OCI-M1 (cell line): ENCODE results near the gene CRYL1.

Experiments
- DNase-seq: peaks from one replicate; lab custom pipeline; 2025; lab: John Stamatoyannopoulos, UW

Gene CRYL1

DNA sequence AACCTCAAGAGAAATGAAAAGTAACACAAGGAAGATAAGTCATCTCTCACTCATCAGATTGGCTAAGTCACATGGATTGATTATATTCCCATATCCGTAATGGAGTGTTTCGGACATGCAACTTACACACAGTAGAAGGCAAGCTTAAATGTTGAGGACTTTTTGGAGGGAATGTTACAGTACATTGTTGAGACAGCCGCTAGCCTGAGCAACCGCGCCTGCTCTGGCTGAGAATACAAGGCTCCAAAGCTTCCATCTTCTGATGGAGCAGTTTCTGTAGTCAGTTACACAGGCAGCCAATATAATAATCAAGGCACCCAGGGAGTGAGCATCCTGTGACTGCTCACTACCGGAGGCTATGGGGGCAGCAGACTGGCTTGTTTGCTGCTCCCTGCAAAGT, 1.0 kb upstream of the CRYL1 start:
- DNase-seq, result no peak

DNA sequence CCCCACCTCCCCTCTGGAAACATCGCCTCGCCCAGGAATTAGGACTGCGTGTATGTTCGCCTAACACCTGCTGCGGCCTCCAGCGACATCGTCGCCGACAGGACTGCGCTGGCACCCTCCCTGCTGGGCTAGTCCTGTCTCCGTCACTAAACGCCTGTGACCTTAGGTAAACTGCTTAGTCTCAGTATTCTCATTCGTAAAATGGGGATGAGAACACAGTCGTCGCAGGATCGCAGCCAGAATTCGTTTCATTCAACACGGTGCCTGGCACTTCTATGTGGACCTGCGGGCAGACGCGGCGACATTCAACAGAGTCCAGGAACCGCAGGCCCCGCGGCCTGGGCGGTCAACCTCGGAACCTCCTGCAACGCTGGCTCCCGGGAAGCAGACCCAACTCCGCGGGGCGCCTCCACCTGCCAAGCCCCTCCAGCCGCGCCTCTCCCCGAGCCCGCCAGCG, 485 bp downstream of the CRYL1 start:
- no peak for DNase-seq

DNA sequence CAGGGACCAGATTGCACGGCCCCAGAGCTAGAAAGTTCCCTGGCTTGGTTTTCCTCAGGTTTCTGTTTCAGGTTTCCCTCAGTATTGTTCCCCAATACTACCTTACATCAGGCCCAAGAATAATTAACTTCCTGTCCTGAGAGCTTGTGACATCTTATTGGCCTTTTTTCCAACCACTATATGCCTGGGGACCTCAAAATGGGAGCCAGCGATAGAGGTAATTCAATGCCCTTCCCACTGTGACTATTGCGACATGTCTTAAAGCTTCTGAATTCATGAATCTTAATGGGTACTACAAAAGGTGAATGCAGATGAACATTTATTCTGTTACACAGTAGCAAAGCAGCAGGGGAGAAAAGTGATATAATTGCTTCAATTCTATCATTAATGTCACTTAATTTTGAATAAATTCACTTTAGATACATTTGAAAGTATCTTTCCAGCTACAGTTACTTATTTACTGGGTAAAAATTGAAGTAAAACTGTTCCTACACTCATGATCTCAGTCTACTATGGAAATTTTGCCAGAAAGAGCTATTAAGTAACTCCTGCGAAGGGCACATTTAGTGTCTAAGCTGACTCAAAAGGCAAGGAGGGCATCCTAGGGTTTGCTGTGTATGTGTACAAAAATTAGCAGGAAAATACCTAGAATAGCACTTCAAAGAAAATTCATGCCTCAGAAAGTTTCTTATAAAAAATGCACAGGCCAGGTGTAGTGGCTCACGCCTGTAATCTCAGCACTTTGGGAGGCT, 4.1 kb downstream of the CRYL1 start:
- DNase-seq, result peak; percentile 4

DNA sequence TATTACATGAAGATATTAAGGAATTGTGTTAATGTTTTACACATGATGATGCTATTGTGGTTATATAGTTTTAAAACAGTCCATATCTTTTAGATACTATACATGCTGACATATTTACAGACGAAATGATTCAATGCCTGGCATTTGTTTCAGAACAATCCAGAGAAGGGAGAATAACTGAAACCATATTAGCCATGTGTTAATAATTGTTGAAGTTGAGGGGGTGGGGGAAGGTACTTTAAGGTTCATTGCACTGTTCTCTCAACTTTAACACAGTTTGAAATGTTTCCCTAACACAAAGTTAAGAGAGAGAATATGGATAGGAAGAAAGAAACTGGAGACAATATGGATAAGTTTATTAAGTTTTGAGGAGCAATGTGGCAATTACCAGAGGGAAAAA, 5.8 kb downstream of the CRYL1 start:
- DNase-seq, result no peak

DNA sequence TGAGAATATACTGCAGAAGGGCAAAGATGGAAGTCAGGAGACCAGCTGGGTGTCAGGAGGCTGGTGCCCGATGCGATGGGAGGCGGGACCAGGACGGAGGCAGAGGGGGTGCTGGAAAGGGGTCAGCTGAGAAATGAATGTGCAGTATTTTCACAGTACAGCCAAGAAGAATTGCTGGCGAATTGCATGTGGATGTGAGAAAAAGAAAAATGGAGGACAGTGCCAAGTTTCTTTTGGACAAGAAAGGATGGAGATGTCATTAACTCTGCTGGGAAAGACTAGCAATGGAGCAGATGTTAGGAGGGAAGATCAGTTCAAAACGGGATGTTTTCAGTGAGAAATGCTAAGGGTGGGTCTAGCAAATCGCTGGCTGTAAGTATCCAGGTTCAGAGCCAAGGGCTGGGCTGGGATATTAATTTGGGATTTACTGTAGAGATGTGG, 7.0 kb downstream of the CRYL1 start:
- DNase-seq, result no peak

DNA sequence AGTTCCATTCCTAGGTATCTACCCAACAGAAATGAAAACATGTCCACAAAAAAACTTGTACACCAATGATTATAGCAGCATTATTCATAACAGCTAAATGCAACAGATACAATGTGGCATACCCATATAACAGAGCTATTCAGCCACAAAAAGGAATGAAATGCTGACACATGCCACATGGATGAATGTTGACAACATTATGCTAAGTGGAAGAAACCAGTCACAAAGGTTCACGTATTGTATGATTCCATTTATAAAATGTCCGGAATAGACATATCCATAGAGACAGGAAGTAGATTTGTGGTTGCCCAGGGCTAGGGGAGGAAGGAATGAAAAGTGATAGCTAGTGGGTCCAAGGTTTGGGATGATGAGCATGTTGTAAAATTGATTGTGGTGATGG, 10.8 kb downstream of the CRYL1 start:
- DNase-seq, result no peak

DNA sequence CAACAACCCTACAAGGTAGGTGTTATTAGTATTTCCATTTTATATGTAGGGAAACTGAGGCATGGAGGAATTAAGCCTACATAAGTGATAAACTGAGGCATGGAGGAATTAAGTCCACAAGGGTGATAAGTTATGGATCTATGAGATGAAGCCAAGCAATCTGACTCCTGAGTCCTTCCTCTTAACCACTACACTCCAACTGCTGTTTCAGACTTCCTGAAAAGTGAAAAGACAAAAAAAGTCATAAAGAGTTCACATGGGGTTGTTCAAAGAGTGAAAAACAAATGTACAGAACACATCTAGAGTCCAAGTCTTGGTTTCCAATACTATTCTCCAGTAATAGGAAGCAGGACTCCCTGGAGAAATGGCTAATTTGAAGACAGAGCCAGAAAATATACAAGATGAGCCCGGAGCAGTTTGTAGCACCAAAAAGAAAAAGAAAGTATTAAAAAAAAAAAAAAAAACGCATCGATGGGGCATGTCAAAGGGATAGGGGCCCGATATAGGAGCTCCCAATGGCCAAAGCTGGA, 12.1 kb downstream of the CRYL1 start:
- DNase-seq, result no peak

DNA sequence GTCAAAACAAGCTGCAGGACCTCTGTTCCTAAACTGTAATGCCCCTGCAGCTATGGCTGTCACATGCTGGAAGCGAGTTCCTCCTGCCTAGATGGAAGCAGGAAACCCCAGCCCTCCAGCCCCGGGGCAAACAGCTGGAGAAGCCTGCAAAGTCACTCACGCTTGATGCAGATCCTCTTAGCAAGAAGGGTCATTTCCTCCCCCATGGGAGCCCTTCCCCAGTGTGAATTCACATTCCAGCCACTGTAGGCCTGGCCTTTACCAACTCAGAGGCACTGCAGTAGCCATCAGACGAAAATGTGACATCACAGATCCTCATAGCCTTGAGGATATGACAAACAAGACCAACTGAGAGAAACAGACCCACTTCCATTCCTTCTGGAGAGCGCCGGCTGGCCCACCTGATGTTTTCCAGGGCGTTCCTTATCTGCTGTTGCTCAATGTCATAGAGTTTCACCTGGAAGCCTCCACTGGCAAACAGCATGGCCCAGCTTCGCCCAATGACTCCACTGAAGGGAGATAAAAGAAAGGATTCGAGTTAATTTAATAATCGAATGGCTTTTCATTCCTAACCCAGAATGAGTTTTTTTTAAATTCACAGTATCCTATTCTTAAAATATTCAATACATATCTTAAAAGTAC, 13.5 kb downstream of the CRYL1 start:
- no peak for DNase-seq

DNA sequence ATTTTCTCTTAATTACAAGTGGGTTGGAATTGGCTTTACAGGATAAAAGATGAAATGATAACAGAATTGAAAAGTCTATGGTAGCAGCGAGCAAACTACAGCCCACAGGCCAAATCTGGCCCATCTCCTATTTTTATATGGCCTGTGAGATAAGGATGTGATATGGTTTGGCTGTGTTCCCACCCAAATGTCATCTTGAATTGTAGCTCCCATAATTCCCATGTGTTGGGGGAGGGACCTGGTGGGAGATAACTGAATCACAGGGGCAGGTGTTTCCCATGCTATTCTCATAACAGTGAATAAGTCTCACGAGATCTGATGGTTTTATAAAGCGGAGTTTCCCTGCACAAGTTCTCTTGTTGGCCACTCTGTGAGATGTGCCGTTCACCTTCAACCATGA, 19.0 kb downstream of the CRYL1 start:
- DNase-seq, result no peak

DNA sequence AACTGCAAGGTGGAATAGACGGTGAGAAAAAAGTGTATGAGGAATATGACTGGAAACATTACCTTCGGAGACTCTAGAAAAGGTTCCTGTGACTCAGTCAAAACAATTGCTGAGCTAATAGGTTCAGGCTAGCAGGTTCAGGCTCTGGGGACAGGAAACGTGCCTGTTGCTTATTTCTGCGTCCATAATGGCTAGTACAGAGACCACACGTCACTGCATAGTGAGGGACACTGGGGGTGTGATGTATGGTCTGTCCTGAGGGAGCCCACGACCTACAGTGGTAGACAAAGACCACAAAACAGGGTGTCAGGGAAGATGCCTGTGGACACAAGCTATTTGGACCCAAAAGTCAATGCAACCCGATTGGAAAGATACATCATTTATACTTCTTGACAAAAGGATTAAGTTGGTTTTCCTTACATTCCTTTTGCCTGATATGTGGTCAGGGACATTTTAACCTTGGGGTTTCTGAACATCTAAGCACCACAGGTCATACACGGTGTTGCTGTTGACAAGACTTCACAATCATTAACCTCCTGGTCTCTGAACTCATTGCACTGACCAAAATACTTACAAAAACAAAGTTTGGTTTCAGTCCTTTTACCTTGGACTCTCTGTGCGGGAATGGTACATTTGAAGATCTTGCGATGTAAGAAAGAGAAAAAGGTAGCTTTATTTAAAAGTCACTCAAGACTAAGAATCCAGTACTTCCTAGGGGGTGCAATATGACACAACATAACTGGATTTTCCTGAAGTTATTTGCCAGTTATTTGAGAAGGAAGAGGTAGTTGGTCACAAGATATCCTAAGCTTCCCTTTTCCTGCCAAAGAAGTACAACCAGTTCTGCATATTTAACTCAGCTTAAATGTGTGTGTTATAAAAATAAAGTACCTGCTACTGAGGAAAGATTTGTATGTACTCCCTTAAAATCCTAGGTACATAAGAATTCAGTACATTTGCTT, 20.0 kb downstream of the CRYL1 start:
- no peak for DNase-seq

DNA sequence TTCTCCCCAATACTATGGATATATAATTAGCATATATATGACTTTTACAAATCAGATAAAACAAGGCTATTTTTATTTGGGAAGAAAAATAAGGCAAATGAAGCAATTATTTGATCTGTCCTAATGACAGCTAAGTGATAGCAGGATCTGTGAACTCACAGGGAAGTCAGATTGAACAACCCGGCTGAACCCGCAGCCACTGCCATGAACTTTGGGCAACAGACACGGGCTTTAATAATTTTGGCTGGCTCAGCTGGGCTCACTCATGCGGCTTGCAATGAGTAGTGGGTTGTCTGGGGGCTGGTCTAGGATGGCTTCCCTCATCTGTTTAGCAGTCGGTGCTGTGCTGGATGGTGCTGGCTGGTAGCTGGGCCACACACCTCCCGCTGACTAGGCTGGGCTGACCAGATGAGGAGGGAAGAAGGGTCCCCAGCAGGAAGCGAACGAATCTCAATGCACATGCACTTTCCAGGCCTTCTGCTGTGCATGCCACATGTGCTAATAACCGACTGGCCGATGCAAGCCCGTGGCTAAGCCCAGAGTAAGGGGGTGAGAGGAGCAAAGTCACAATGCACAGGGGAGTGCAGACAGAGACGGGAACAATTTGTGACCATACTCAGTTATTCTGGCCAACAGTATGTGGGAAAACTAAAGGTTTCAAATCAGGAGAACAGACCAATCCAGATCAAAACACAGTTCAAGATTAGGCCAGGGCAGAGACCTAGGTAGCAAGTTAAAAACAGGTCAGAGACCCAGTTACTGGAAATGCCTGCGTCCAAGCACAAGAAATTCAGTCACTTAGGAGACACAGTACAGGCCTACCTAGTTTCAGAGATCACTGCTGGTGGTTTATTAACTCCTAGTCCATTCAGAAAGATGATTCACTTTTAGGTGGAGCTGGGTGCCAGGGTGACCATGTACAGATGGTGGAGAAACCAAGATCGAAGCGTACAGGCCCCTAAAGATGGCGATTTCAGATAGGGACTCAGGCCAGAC, 22.3 kb downstream of the CRYL1 start:
- no peak for DNase-seq

DNA sequence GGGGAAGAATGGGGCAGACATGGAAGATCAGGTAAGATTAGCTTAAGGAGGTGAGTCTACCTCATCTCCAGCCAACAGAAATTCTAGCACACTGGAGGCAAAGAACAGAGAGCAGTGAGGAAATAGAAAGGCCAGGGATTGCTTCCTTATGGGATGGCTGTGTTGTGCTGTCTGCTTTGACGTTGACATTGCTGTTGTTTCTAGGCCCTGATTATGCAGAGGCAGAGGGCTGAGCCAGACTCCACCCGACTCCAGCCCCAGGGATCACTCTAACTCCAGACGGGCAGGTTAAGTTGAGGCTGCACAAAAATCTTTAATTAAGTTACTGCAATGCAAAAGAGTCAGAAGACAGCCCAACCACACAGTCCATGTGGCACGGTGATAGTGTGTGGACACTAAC, 24.1 kb downstream of the CRYL1 start:
- DNase-seq, result no peak

DNA sequence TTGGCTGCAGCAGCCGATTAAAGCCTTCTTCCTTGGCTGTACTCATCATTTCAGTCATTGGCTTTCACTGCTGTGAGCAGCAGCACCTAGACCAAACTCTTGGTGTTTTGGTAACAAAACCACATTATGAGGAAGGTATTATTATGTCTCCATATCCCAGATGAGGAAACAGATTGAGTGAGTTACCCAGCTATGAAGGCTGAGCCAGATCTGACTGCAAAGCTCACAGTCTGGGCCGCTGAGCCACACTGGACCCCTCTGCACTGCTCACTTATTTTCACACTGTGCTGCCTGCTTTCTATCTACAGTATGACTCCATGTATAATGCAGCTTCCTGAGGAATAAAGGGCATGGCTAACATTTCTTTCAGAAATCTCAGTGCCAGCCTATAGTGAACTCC, 24.5 kb downstream of the CRYL1 start:
- DNase-seq, result no peak

DNA sequence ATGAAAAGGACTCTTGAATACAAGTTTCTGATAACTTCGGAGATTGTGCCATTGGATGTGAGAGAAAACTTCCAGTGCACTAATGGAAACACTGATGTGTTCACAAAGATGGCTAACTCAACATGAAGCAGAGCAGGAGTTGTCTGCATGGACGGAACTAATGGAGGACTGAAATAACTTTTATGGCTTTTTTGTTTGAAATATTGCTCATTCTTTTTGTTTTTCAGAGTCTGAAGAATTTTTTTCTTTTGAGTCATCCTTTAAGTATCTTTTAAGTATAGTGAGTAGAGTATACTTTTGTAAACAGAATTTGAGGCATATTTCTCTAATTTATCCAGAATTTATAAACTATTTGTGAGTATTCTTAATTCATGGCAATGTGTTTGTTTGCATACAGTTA, 25.7 kb downstream of the CRYL1 start:
- no peak for DNase-seq

DNA sequence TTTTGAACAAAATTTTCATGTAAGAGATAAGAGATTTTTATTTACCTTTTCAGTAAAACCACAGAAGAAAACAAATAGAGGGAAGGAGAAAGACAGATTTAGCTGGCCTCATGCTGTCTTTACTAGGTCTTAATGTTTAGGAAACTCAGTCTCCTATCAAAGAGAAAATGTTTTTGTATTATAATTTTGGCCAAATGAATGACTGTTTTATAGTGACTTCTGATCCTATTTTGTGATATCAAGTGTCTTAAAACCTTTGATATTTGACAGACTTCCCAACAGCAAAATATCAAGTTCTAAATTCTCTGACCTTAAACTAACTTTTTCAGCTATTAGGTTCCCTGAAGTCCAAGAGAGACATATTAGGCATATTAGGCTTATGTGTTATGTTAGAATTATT, 27.0 kb downstream of the CRYL1 start:
- no peak for DNase-seq

DNA sequence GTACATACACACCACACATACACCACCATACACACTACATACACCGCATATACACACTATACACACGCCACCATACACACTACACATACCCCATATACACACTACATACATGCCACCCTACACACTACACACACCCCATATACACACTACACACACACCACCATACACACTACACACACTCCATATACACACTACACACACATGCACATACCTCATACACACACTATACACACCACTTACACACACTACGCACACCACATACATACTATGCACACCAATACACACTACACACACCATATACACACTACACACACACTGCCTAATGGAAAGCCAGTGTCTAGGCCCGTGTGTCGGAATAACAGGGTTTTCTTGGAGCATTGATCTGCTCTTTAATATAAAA, 27.5 kb downstream of the CRYL1 start:
- no peak for DNase-seq

DNA sequence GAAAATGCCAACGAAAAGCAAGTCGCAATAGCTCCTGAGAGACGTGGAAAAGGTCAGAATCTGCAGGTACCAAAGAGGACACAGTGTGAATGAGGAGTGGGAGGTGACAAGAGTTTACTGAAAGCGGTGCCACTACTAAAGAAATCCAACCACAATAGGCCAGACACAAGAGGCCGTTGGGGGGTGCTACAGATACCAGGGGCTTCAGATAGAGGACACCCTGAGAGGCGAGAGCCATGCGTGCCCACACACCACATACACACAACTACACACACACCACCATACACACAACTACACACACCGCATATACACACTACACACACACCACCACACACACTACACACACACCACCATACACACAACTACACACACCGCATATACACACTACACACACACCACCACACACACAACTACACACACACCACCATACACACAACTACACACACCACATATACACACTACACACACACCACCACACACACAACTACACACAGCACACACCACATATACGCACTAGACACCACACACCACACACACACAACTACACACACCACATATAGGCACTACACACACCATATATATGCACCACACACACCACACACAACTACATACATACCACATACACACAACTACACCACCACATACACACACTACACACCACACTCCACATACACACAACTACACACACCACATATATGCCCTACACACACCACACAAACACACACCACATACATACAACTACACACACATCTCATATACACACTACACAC, 28.5 kb downstream of the CRYL1 start:
- DNase-seq, result no peak

DNA sequence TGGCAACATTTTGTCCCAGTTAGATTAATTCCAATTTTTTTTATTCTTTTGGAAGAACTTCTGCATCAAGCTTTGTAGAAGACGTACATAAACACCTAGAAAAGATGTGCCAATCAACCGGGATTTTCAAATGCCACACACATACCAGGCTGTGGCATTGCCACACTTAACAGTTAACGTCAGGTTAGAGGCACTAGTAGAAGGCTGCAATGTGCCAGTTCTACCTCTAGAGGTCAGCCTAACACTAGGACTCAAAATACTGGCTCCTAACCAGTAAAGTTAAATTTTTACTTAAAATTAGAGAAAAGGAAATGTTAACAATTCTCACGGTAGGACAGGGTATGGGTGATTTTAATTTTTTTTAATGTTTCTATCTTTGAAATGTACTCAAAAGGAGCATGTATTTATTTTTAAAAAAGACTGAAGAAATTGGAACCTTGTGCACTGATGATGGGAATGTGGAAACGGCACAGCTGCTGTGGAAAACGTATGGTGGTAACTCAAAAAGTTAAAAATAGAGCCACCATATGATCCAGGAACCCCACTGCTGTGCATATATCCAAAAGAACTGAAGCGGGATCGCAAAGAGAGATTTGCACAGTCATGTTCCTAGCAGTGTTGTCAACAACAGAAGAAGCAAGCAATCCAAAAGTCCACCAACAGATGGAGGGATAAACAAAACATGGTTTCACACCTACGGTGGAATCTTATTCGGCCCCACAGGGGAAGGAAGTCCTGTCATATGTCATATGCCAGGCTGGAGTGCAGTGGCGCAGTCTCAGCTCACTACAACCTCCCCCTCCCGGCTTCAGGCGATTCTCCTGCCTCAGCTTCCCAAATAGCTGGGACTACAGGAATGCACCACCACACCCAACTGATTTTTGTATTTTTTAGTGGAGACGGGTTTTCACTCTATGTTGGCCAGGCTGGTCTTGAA, 30.3 kb downstream of the CRYL1 start:
- DNase-seq, result peak; percentile 65

DNA sequence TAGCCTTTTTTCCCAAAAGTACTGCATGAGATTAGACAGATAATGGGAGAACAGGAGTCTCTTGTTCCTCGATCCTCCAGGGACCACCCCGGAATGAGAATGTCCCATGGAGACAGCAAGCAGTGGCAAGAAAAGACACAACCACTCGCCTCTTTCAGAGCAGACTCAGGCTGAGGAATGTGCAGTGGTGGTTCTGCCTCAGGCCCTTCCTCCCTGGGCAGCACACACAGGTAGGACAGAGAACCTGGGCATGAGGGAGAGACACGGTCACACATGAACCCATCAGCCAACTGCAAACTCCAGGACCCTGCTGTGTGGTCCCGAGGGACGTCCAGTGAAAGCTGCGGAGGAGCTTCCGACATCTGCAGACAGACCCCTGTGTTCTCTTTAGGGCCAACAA, 31.0 kb downstream of the CRYL1 start:
- DNase-seq, result no peak
